Amygdala (tissue), 56 donors: ENCODE results near the gene ETFA.
A peak's percentile ranks its signal among the peaks of the same experiment; 100 is the strongest.

Source experiments
- DNase-seq, 56 donors: peaks; one replicate each; lab custom pipeline; 2025; lab: John Stamatoyannopoulos, UW

ETFA gene

DNA sequence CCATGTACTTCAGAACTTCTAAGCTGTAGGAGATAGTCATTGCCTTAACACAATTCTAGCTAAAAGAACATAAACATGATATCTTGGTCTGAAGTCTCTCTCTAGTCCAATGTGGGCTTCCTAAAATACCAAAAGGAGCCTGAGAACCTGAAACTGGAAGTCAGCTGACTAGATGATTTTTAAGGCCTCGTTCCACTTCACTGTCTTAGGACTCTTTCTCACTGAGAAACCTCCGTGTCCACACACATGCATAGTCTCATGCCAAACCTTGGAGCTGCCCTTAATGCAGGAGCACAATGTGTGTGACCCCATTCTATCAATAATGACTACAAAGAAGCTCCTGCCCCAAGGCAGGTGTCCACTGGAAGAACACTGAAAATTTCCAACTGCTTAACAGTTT is 87.7 kb downstream of the ETFA start:
- no peak for DNase-seq

DNA sequence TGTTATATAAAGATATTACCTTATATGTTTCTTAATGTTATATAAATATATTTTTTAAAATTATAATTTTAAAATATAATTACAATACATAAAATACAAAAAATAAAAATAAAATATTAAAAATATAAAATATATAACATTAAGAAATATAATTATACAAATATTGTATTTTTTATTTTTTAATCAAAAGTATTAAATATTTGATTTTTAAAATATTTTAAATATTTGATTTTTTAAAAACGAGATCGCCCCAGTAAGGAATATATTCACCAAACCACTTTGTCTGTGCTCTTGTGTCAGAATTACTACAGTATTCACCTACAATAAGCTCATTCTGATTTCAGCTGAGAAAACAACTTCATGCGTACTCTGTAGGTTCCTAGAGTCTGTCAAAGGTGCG is 89.1 kb downstream of the ETFA start:
- DNase-seq: no peak

DNA sequence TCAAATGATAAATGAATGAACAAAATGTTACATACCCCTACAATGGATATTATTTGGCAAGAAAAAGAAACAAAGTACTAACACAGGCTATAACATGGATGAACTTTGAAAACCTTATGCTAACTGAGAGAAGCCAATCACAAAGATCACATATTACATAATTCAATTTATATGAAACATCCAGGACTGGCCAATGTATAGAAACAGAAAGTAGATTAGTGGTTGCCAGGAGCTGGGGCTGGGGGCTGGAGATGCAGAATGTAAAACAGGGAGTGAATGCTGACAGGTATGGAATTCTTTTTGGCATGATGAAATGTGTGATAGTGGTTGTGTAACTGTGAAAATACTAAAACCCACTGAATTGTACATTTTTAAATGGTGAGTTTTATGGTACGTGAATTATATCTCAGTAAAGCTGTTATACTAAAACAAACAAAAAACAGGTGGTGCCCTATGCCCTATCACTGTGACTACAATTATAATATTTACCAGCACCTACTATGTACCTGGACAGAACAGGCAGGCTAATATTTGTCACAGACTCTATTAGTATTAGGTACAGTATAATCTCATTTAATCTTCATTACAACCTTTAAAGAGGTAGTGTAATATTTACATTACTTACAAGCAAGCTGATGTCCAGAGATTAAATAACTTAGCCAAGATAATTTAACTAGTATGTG is 90.0 kb downstream of the ETFA start:
- DNase-seq: no peak

DNA sequence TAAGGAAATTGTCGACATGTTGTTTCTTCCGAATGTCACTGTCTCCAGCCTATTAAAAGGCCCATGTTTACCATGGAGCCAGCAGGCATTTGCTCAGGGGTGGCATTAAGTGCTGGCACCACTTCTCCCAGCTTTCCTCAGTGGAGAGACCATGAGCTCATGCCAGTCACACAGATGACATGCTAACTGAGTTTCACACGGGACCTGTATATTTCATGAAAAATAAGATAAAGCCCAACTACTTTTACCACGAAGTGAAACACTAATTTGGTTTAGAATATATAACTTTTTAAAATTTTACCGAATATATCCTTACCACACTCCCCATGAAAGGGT is 93.4 kb downstream of the ETFA start:
- no peak for DNase-seq

DNA sequence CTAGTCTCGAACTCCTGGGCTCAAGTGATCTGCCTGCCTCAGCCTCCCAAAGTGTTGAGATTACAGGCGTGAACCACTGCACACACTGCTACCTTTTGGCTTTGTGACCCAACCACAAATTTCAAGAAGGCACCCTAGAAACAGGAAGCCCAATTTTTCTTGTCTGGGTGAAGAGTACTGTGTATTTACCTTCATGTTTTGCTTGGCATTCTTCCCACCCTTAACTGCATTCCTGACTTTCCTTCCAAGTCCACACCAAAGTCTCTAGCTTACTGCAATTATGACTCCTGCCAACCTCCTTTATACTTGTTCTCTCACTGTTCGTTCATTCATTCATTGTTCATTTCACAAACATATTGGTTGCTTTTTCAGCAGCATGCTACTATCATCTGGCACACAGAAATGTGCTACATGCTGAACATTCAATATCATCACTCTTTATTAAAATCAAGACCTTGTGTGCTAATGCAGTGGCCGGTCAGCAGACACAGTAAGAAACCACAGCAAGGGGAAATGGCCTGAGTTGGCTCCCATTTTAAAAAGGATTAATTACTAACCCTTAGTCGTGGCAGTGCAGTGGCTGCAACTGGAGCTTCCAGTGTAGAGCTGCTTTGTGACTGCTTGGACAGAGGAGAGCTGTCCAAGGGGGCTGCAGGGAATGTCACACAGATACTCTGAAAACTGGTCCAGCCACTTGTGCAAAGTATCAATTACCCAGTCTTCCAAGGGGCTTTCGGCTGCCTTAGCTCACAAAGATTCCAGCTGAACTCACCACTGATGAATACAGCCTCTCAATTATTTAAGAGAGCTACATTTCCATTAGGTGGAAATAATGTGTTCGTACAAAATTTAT is 94.0 kb downstream of the ETFA start:
- no peak for DNase-seq

DNA sequence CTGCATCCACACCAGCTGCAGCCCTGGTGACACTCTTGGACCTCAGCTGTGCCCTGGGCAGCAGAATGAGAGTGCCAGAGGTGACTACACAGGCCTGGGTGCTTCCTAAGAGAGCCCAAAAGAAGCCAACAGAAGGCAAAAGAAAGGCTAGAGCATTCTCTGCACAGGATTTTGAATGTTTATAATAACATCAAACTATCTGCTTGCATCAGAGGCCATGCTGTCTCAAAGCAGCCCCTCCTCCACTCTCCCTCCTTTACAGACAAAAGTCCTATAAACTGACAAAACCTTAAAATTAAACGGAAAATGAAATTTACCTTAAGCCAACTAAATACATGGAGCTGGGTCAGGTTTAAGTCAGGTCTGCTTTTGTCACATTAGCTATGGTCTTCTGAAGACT is 95.6 kb downstream of the ETFA start:
- no peak for DNase-seq

DNA sequence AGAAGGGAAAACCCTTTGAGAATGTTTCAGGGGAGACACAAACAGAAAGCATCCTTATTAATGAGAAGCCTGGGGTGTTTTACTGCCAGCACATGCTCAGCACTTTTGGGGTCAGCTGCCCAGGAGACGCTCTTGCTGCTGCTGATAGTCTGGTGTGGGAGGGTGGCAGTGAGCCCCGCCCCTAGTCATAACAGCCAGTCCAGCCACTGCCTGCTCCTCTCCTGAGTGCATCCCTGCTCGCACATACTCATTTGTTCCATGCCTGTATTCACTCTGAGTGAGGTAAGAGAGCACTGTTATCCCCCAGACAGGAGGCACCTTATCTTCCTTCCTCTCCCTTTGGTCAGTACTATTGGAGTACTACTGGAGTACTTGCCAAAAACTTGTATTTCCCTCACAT is 101.3 kb downstream of the ETFA start:
- DNase-seq: no peak

DNA sequence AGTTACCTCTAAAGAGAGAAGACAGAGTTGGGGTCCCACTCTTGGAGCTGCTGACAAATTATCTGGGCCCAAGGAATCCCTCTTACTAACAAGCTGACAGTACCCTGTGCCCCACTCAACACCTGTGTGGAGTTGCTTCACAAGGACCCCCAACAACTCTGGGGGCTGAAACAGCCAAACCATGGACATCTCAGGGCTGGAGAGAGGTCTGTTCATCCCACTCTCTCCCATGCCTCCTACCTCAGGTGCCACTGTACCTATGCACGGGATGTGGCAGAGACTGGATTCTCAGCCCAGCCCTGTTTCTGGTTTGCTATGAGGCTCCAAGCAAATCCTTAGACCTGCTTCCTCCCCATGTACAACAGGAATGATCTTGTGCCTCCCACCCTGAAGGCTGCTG is 101.7 kb downstream of the ETFA start:
- DNase-seq: no peak

DNA sequence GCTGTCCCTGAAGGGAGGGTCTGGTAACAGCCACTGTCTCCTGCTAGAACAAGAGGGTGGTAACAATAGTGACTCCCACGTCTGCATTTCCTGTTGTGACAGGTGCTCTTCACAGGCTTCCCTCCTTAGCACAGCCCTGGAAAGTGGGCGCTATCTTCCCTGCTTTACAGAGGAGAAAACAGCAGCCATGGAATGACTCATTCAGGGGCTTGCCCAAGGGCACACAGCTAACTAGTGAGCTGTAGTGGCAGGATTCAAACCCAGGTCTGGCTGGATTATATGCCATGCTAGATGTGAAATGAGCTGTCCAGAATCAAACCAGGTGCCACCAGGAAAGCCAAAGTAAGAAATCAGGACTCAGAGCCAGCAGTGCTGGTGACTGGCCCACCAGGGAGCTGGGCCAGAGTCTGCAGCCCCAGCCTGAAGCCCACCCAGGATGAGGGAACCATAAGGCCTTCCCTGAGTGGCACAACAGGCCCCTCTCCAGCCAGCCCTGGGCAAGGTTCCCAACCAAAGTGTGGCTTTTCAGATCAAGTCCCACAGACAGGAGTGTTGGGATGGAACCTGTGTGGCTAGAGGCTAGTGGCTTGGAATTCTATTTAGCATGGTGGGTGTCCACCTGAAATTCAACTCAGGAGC is 102.4 kb downstream of the ETFA start:
- DNase-seq: no peak

DNA sequence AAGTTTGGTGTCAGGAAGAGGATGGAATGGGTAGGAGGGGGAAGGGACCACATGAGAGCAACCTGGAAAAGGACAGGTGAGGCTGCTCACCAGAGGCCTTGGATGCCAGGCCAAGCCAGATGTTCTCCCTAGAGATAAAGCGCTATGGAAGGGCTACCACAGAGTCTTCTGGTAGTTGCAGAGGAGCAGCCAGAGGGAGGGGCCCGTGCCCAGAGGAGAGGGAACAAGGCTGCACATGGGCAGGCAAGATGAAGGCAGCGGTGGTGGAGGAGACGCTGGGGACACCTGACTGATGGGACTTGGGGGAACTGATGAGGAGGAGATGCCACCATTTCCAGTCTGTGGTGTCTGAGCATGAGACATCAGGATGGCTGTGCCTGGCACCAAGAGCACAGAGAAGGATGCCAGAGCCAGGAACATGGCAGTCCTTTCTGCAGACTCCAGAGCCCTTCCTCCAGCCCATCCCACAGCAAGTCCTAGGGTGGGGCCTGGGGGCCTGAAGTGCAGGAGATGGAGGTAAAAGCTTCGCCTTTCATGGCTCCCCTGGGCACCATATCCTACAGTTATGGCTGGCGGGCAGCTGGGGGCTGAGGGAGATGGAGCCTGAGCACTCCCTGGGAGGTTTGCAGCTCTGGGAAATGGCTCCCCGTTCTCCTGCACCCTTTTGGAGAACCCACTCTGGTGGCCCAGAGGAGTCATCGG is 103.0 kb downstream of the ETFA start:
- no peak for DNase-seq

DNA sequence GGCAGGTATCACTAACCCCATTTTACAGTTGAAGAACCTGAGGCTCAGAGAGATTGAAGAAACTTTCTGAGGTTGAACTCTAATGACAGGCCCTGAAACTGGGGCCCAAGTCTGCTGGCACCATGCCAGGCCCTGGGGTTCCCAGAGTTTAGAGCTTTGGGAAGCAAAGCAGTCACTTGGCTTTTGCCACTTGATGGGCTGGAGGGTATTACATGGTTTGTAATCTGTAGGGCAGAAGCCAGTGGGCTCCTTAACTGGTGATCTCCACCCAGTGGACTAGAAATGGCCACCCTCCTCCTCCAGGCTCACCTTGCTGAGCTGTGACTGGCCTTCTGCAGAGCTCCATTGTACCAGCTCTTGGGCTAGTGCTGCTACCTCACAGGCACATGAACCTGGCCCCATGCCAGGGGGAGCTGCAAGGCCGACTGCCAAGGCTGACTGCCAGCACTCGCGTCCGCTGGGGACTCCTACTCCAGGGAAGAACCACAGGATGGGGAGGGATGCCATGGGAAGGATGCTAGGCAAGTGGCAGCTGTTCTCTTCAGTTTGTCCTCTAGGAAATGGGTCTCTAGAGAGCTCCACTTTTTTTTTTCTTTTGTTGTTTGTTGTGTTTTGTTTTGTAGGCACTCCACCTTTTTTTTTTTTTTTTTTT is 104.8 kb downstream of the ETFA start:
- DNase-seq: peak in 52 of 56 donors; percentile 18 to 96 (median 66)

DNA sequence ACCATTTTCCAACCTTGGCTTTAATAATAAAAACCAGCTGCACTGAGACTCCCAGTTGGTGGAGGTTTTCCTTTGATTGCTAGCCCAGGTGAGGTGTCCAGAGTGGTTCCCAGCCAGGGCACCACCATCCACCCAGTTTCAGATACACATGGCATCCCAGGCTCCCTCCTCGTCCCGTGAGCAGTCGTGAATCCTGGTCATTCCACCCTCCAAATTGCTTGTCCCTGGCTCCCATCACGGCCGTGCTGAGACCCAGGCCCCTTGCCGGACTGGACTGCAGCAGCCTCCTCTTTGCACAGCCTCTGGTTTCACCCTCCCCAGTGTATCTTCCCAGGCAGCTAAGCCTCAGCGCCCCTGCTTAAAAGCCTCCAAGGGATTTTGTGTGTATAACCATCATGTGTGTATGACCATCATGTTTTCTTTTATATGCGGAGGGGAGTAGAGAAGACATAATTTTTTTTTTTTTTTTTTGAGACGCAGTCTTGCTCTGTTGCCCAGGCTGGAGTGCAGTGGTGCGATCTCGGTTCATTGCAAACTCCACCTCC is 106.3 kb downstream of the ETFA start:
- no peak for DNase-seq

DNA sequence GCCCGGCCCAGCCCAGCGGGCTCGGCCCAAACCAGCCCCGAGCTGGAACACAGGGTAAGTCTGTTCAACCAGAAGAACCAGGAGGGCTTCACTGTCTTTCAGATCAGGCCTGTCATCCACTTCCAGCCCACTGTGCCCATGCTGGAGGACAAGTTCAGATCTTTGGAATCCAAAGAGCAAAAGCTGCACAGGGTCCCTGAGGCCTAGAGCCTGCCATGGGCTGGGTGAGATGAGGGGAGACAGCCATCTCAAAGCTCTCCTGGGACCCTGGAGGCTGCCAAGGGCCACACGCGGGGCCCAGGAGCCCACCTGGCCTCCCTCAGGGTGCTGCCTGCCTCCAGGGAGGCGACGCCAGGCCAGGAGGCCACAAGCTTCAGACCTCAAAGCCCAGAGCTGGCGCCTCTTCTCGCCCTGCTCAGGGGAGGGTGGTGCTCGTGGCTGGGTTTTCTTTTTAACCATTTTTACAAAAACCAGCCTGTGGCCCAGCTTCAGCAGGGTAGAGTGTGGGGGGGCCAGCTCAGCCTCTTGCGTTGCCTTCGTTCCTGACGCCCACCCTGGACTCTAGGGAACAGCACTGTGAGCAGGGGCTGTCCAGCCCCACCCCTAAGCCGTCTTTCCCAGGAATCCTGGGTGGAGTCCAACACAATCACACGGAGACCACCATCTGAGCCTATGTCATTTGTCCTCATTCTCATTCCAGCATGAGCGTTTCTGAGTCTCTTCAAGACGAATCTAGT is 107.0 kb downstream of the ETFA start:
- no peak for DNase-seq

DNA sequence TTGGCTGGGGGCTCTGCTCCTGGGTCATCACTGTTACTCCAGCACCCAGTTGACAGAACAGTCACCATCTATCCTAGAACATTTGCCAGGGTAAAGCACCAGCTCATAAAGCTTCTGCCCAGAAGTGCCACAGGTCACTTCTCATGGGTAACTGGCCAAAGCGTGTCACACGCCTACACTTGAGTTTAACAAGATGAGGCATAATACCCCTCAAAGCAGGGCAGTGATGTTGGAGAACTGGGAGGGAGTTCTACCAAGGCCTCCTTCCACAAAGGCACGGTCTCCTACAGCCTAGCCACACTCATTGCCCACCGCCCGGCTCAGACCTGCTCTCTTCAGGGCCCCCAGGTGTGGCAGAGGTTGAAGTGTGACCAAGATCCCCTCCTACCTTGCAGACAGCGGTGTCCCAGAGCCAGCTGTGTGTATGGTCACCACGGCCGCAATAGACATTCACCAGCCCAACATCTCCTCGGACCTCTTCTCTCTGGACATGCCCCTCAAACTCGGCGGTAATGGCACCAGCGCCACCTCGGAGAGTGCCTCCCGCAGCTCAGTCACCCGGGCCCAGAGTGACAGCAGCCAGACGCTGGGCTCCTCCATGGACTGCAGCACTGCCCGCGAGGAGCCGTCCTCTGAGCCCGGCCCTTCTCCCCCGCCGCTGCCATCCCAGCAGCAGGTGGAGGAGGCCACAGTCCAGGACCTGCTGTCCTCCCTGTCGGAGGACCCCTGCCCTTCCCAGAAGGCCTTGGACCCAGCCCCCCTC is 107.7 kb downstream of the ETFA start:
- DNase-seq: no peak

DNA sequence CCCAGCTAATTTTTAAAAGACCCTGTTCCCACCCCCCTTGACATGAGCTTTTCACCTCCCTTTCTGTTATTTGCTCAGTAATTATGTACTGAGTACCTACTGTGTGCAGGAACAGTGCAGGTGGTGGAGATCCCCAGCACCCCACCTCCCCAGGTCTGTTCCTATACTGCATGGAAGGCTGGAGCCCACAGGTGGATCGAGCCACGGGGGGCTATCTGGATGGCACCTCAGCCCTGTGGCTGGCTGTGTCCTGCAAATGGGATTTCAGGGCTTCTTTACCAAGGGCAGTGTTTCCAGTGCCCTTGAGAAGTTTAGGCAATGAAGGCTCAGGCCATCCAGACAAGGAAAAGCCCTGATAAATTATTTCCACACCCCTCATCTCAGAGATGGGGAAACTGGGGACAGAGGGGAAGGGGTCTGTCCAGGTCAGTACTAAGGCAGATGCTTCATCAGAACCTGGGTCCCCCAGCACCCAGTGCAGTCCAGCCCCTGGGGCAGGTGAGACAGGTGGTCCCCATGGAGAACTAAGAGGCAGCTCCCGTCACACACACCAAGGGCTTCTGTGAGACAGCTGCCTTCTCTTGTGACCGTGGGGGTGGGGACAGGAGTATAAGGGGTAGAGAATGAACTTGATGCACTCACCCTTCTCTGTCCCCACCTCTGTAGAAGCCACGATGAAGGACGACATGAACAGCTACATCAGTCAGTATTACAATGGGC is 109.6 kb downstream of the ETFA start:
- no peak for DNase-seq

DNA sequence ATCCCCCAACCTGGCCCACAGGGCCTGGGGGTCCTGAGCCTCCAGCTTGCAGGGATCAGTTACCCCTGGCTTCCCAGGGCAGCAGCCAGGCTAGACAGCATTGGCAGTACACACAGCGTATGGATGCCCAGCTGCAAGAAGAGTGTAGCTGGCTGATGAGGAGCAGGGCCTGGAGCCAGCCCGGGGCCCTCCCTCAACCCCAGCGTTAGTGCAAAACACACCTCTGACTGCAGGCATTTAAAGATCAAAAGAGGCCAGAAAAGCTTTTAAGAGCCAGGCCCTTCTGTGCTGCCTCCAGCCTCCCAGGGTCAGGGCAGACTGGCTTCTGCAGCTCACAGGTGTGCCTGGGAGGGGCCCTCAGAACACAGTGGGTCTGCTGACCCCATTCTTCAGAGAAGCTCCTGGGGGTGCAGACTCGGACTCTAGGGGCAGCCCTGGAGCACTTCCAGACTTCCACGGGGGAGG is 110.6 kb downstream of the ETFA start:
- no peak for DNase-seq

DNA sequence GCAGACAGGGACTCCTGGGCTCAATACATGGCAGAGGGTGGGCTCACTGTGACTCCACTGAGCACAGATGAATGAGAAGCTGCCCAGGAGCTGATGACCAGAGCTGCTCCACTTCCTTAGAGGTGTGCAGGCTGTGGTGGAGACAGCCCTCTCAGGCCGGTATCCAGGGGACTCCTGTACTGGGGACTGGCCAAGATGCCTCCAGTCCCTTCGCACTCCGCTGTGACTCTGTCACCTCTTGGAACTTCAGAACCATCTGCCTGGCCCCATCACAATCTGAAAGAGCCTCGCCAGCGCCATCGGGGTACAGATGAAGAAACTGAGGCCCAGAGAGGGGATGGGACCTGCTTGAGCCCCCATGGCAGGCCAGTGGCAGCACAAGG is 111.2 kb downstream of the ETFA start:
- no peak for DNase-seq
